ENCODE results near the gene SYCP2L.
"Not testable (repeated sequence)": the region's sequence is repeated elsewhere in the genome, so short reads cannot be mapped to it uniquely, and the experiment has no call there.

The SYCP2L gene

GRCh38 chr6:10880366-10880765, 6.5 kb upstream of the SYCP2L start:
- no peak for DNase-seq

DNA sequence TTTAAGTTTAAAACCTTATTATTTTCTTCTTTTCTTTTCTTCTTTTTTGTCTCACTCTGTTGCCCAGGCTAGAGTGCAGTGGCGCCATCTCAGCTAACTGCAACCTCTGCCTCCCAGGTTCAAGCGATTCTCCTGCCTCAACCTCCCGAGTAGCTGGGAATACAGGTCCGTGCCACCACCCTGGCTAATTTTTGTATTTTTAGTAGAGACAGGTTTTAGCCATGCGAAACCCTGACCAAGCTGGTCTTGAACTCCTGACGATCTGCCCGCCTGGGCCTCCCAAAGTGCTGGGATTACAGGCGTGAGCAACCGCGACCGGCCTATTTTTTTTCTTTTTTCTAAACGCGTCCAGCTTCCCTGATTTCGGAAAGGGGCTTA, 4.6 kb upstream of the SYCP2L start:
- DNase-seq = not testable (repeated sequence)

DNA sequence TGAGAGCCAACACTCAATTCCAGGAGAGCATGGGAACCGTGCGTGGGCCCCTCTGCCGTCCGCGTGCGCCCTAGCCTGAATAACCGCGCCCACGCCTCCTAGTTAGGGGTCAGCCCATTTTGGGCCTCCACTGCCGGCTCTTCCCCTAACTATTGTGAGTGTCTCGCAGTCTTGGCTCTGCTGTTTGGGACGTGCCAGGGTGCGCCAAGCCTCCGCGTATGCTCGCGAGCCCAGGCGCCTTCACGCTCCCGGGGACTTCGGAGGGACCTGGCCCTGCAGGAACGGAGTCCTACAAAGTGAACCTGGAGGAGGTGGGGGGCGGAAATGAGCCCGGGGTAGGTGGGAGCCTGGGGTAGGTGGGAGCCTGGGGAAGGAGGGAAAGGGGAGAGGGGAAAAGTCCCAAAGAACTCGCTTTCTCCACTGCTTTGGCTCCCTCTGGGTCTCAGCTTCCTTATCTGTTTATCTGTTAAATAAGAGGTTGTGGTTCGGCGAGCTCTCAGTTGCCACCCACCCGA, 4.1 kb upstream of the SYCP2L start:
- no peak for DNase-seq

DNA sequence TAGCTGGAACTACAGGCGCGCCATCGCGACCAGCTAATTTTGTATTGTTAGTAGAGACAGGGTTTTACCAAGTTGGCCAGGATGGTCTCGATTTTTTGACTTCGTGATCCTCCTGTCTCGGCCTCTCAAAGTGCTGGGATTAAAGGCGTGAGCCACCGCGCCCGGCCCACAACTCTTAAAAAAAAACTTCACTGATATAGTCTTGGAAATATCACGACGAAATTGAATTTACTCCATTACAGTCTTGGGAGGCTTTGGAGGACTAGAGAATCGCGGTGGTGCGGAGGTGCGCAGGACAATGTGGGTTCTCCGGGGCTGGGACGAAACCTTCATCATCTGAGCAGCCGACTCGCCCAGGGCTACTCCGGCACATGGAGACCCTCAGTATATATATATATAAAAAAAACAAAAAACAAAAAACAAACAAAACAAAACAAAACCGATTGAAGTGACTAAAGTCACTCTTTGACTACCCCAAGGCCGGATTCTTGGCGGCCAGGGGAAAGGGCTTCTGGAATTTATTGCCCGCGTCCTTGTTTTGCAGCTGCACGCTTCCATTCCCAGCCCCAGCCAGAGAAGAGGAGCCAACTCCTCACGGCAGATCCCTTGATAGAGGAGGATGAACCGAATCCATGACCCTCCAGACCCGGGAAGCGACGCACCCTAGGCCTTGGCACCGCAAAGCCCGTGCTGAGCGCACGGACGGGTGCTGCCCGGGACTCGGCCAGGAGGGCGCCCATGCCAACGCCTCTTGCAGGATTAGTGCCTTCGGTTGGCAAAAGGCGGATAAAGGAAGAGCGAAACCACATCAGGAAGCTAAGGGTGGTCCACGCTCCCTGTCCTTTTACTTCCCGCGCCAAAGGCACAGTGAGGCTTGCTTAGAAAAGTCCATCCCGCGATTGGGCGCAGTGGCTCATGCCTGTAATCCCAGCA, 3.3 kb upstream of the SYCP2L start:
- no peak for DNase-seq

DNA sequence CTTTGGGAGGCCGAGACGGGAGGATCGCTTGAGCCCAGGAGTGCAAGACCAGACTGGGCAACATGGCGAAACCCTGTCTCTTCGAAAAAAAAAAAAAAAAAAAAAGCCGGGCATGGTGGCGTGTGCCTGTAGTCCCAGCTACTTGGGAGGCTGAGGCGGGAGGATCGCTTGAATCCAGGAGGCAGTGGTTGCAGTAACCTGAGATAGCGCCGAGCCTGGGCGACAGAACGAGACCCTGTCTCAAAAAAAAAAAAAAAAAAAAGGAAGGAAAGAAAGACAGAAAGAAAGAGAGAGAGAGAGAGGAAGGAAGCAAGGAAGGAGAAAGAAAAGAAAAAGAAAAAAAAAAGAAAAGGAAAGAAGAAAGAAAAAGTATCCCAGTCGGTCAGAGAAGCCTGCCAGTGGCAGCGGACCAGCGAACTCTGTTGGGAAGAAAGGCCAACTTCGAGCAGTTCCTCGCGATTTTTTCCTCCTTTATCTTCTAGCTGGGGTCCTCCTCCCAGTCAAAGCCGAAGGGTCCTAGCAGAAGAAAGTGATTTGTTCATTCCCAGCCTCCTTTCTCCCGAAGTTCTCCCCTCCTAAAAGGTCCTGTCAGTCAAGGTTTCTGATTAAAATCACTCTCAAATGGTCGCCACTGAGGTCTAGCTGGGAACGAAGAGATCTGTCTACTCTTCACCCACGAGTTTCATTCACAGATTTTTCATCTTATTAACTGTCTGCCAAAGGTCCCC, 2.4 kb upstream of the SYCP2L start:
- no peak for DNase-seq

- DNase-seq = not testable (repeated sequence)
Observed at GRCh38 chr6:10886365-10886690, 524 bp upstream of the SYCP2L start.

GRCh38 chr6:10890151-10890550, 3.3 kb downstream of the SYCP2L start:
- no peak for DNase-seq

- DNase-seq = no peak
Observed at GRCh38 chr6:10891960-10892359, 5.1 kb downstream of the SYCP2L start.

- DNase-seq = no peak
Observed at GRCh38 chr6:10894958-10895357, 8.1 kb downstream of the SYCP2L start.

DNA sequence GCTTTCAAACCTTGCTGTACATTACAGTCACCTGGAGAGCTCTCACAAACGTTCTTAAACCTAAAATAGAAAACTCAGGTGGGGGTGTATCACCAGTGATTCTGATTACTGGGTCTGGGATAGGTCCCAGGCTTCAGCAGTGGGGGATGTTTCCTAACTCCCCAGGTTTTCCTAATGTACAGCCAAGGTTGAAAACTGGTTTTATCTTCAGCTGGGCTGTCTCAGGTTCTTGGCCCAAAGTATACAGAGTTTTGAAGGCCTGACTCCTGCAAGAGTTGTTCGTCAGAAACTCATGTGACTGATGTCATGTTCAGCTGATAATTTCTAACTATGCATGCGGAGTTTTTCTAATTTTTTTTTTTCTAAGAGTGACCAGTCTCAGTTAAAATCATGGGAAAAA, 9.8 kb downstream of the SYCP2L start:
- no peak for DNase-seq

DNA sequence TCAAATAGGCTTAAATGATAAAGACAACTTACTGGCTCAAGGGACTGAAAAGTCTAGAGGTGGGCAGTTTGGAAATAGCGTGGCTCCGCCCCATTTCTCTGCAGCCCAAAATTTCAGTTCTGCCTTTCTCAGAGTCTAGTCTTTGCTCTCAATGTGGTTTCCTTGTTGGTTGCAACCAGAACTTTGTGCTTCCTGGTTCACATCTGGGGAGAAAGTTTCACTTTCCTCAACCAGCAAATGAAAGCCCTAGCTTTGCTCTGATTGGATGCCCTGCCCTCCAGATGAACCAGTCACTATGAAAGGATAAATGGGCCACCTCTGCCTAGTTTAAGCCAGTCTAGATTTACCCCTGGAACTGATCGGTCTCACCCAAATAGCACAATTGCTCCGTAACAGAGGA, 14.9 kb downstream of the SYCP2L start:
- DNase-seq = no peak

GRCh38 chr6:10904015-10904414, 17.2 kb downstream of the SYCP2L start:
- DNase-seq = no peak

- DNase-seq = no peak
Observed at GRCh38 chr6:10908228-10908627, 21.4 kb downstream of the SYCP2L start.

GRCh38 chr6:10919520-10919919, 32.7 kb downstream of the SYCP2L start:
- not testable (repeated sequence) for DNase-seq

DNA sequence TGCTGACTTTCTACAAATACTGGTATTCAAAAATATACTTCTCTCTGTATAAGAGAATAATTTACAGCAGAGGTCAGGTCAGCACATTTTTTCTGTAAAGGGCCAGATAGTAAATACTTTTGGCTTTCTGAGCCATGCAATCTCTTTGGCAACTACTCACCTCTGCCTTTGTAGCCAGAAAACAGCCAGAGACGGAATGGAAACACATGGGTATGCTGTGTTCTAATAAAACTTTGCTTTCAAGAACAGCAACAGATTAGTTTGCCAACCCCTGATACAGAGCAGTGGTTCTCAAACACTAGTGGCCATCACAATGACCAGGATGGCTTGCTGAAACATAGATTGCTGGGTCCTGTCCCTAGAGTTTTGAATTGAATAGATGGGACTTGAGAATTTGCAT, 46.3 kb downstream of the SYCP2L start:
- DNase-seq = no peak

DNA sequence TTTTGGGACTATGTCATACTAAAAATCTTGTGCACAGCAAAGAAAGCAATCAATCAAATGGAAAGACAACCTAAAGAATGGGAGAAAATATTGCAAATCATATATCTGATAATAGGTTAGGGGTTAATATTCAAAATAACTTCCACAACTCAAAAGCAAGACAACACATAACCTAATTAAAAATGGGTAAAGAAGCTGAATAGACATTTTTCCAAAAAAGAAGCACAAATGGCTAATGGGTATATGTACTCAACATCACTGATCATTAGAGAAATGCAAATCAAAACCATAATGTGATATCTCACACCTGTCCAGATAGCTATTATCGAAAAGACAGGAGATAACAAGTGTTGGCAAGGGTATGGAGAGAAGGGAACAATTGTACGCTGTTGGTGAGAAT, 53.0 kb downstream of the SYCP2L start:
- no peak for DNase-seq

- DNase-seq = no peak
Observed at GRCh38 chr6:10945845-10946244, 59.0 kb downstream of the SYCP2L start.

- no peak for DNase-seq
Observed at GRCh38 chr6:10947966-10948365, 61.1 kb downstream of the SYCP2L start.

- DNase-seq = no peak
Observed at GRCh38 chr6:10949579-10950490, 63.0 kb downstream of the SYCP2L start.

GRCh38 chr6:10951675-10952282, 64.9 kb downstream of the SYCP2L start:
- DNase-seq = peak; percentile 81

- DNase-seq = peak; percentile 74
Observed at GRCh38 chr6:10954590-10955010, 67.7 kb downstream of the SYCP2L start.

GRCh38 chr6:10956776-10957175, 69.9 kb downstream of the SYCP2L start:
- DNase-seq = no peak
